HepG2 (cell line): ENCODE results near the gene PXMP4. TPM values are rescaled to one million over a fixed set of nuclear protein-coding genes. Genes with fewer than 3 reads are reported as not detected.

Experiments used
- CENPX ChIP-seq: sonication (generic); formaldehyde crosslinking; IDR thresholded peaks from 2 replicates; pipeline ENCODE4 v1.9.0; 2021; ENCODE audit warnings: mild to moderate bottlenecking, missing genetic modification reagents, moderate library complexity
- CREM ChIP-seq, 2 experiments: sonication (generic) in 1 of 2; formaldehyde crosslinking in 1 of 2; IDR thresholded peaks; 2 replicates each; pipeline versions ENCODE4 v1.4.0 to v1.6.1; 2016 to 2020; ENCODE audit warnings: antibody characterized with exemption in 1 of 2, mild to moderate bottlenecking in 1 of 2, missing genetic modification reagents in 1 of 2
- E2F5 ChIP-seq: sonication (generic); formaldehyde crosslinking; conservative IDR thresholded peaks from 2 replicates; pipeline ENCODE4 v1.4.0; 2020; ENCODE audit warnings: missing genetic modification reagents
- ESRRA ChIP-seq: sonication (generic); formaldehyde crosslinking; IDR thresholded peaks from 2 replicates; pipeline ENCODE4 v1.5.1; 2020; ENCODE audit warnings: mild to moderate bottlenecking, low read depth, missing genetic modification reagents
- KAT7 ChIP-seq: IDR thresholded peaks from 2 replicates; pipeline ENCODE4 v1.6.1; 2018; ENCODE audit warnings: borderline replicate concordance, missing compliant biosample characterization
- KMT2B ChIP-seq: IDR thresholded peaks from 2 replicates; pipeline ENCODE4 v1.6.1; 2016; ENCODE audit warnings: missing genetic modification reagents, missing compliant biosample characterization
- LBX2 ChIP-seq: sonication (generic); formaldehyde crosslinking; IDR thresholded peaks from 2 replicates; pipeline ENCODE4 v1.5.0; 2020; ENCODE audit warnings: missing genetic modification reagents, mild to moderate bottlenecking, borderline replicate concordance
- MLLT10 ChIP-seq: sonication (generic); formaldehyde crosslinking; IDR thresholded peaks from 2 replicates; pipeline ENCODE4 v1.4.0; 2020; ENCODE audit warnings: missing genetic modification reagents
- SKIL ChIP-seq: sonication (generic); formaldehyde crosslinking; IDR thresholded peaks from 2 replicates; pipeline ENCODE4 v1.8.0; 2022; ENCODE audit warnings: missing genetic modification reagents, mild to moderate bottlenecking, moderate library complexity, borderline replicate concordance
- TBX2 ChIP-seq: sonication (generic); formaldehyde crosslinking; IDR thresholded peaks from 2 replicates; pipeline ENCODE4 v1.5.0; 2020; ENCODE audit warnings: missing genetic modification reagents, mild to moderate bottlenecking, borderline replicate concordance
- XBP1 ChIP-seq: sonication (generic); formaldehyde crosslinking; IDR thresholded peaks from 2 replicates; pipeline ENCODE4 v1.5.0; 2020; ENCODE audit warnings: missing genetic modification reagents
- ZFP36 ChIP-seq: fragments of 150-350 bp; IDR thresholded peaks from 2 replicates; pipeline ENCODE4 v1.6.1; 2018; ENCODE audit warnings: borderline replicate concordance, low read length, low read depth; ENCODE audit not compliant: partially characterized antibody
- ZNF18 ChIP-seq: sonication (generic); formaldehyde crosslinking; IDR thresholded peaks from 2 replicates; pipeline ENCODE4 v1.8.0; 2022; ENCODE audit warnings: mild to moderate bottlenecking, missing genetic modification reagents; ENCODE audit not compliant: insufficient replicate concordance
- ZNF335 ChIP-seq: sonication (generic); formaldehyde crosslinking; IDR thresholded peaks from 2 replicates; pipeline ENCODE4 v1.4.0; 2020; ENCODE audit warnings: missing genetic modification reagents
- ZNF460 ChIP-seq: sonication (generic); formaldehyde crosslinking; IDR thresholded peaks from 2 replicates; pipeline ENCODE4 v1.5.1; 2020; ENCODE audit warnings: missing genetic modification reagents, mild to moderate bottlenecking, borderline replicate concordance
- ZNF512B ChIP-seq: sonication (generic); formaldehyde crosslinking; IDR thresholded peaks from 2 replicates; pipeline ENCODE4 v1.5.1; 2020; ENCODE audit warnings: missing genetic modification reagents, mild to moderate bottlenecking, borderline replicate concordance
- ZNF577 ChIP-seq: sonication (generic); formaldehyde crosslinking; IDR thresholded peaks from 2 replicates; pipeline ENCODE4 v1.4.0; 2020; ENCODE audit warnings: mild to moderate bottlenecking, low read depth, missing genetic modification reagents, borderline replicate concordance
- ZNF644 ChIP-seq: IDR thresholded peaks from 2 replicates; pipeline ENCODE4 v1.6.1; 2016; ENCODE audit warnings: low read depth
- ZNF672 ChIP-seq: sonication (generic); formaldehyde crosslinking; IDR thresholded peaks from 2 replicates; pipeline ENCODE4 v1.8.1; 2022; ENCODE audit warnings: missing genetic modification reagents
- ZSCAN22 ChIP-seq: sonication (generic); formaldehyde crosslinking; IDR thresholded peaks from 2 replicates; pipeline ENCODE4 v1.4.0; 2020; ENCODE audit warnings: mild to moderate bottlenecking, missing genetic modification reagents
- polyA plus RNA-seq, 8 experiments: library from polyadenylated mRNA; depleted of rRNA in 3 of 8; stranded (reverse) in 7 of 8; unstranded in 1 of 8; fragments of >200 nt; fragmentation: Illumina TruSeq in 4 of 8; extraction: Trizol in 4 of 8; gene quantifications; 2 replicates each; pipeline versions ENCODE4 v1.2.1 to v1.2.3, GENCODE V29; 2011 to 2016; ENCODE audit warnings: low read depth in 4 of 8, missing spikeins in 1 of 8, mixed read lengths in 1 of 8; ENCODE audit not compliant: insufficient read depth in 1 of 8
- total RNA-seq, 5 experiments: library from RNA; depleted of rRNA; stranded (reverse); fragments of >200 nt; fragmentation: Illumina TruSeq; extraction: Trizol; gene quantifications; 2 replicates each; pipeline ENCODE4 v1.2.3, GENCODE V29; 2016; ENCODE audit warnings: low read depth in 1 of 5

PXMP4 gene
- total and polyA plus RNA-seq, 2 of the 13 experiments (the other 11 are each of a cell fraction or from before 2014, with no cell fraction given): not detected

GRCh38 chr20:33731693-33732165 is 11.6 kb upstream of the PXMP4 start, which contains the start of gene ZNF341 (continued):
- no peak for TF ChIP-seq ZFP36
- no peak for TF ChIP-seq ZNF672 (CRISPR knock-in tag)
- TF ChIP-seq ZNF460: no peak; the same call in 1 of the 2 replicates
- TF ChIP-seq TBX2 (CRISPR knock-in tag): no peak; the same call in 1 of the 2 replicates
- TF ChIP-seq ZNF577 (CRISPR knock-in tag): no peak
- no peak for TF ChIP-seq ZNF512B (CRISPR knock-in tag)
- TF ChIP-seq KAT7 (CRISPR knock-in tag): peak; percentile 95; the same call in 1 of the 2 replicates
- TF ChIP-seq CREM (IDR thresholded peaks at IDR 0.05): no peak
- no peak for TF ChIP-seq CREM (CRISPR knock-in tag; IDR thresholded peaks at IDR 0.05)
- TF ChIP-seq KMT2B (CRISPR knock-in tag): peak; percentile 22; the same call in 1 of the 2 replicates
- TF ChIP-seq E2F5: no peak; the same call in 1 of the 2 replicates
- TF ChIP-seq CENPX (CRISPR knock-in tag): no peak
- TF ChIP-seq LBX2: no peak
- no peak for TF ChIP-seq ZNF18 (CRISPR knock-in tag)
- peak; percentile 8; the same call in 1 of the 2 replicates for TF ChIP-seq ESRRA (CRISPR knock-in tag)
- TF ChIP-seq SKIL (CRISPR knock-in tag): peak; percentile 68
- peak; percentile 68; the same call in 1 of the 2 replicates for TF ChIP-seq ZSCAN22 (CRISPR knock-in tag)
- TF ChIP-seq ZNF335 (CRISPR knock-in tag): no peak
- TF ChIP-seq ZNF644: peak; percentile 91
- no peak for TF ChIP-seq XBP1 (CRISPR knock-in tag)
- no peak for TF ChIP-seq MLLT10
